Endodermal cell (in vitro differentiated cells): ENCODE measurements around the gene LY86. TPM values are rescaled to one million over a fixed set of nuclear protein-coding genes. Genes with fewer than 3 reads are reported as not detected.

Experiments
- DNase-seq: peaks from one replicate; pipeline ENCODE4 v3.0.0-alpha.2; 2017
- H3K27ac ChIP-seq: 2 replicates; pipeline ENCODE4 v1.5.1; 2013; ENCODE audit warnings: mild to moderate bottlenecking, low read depth, low read length, moderate library complexity
- H3K27me3 ChIP-seq: 2 replicates; pipeline ENCODE4 v1.6.1; 2013; ENCODE audit warnings: mild to moderate bottlenecking, low read length, moderate library complexity; ENCODE audit not compliant: insufficient read depth, control insufficient read depth, poor library complexity, severe bottlenecking
- H3K36me3 ChIP-seq: 2 replicates; pipeline ENCODE4 v1.7.0; 2013; ENCODE audit warnings: mild to moderate bottlenecking, low read length, moderate library complexity; ENCODE audit not compliant: control insufficient read depth, insufficient read depth
- H3K4me1 ChIP-seq: one replicate; pipeline ENCODE4 v1.7.0; 2013; ENCODE audit warnings: low read length; ENCODE audit not compliant: control insufficient read depth, insufficient read depth
- H3K4me3 ChIP-seq: 2 replicates; pipeline ENCODE4 v1.5.1; 2013; ENCODE audit warnings: mild to moderate bottlenecking, low read length, moderate library complexity
- H3K9ac ChIP-seq: 2 replicates; pipeline ENCODE4 v1.6.1; 2013; ENCODE audit warnings: mild to moderate bottlenecking, low read length, moderate library complexity; ENCODE audit not compliant: poor library complexity, severe bottlenecking; ENCODE audit errors: extremely low read depth
- H3K9me3 ChIP-seq: 2 replicates; pipeline ENCODE4 v1.6.1; 2013; ENCODE audit warnings: mild to moderate bottlenecking, low read length, moderate library complexity; ENCODE audit not compliant: control insufficient read depth
- H3K27ac Mint-ChIP-seq: 2 replicates; pipeline ENCODE4 v1.8.0; 2020; ENCODE audit warnings: mixed read lengths
- H3K27me3 Mint-ChIP-seq: 2 replicates; pipeline ENCODE4 v1.8.0; 2021; ENCODE audit warnings: mild to moderate bottlenecking, mixed read lengths; ENCODE audit not compliant: insufficient read depth
- H3K36me3 Mint-ChIP-seq: 2 replicates; pipeline ENCODE4 v1.8.0; 2020; ENCODE audit warnings: low read depth, mixed read lengths
- H3K4me1 Mint-ChIP-seq: 2 replicates; pipeline ENCODE4 v1.8.0; 2020; ENCODE audit warnings: mixed read lengths
- H3K4me3 Mint-ChIP-seq: 2 replicates; pipeline ENCODE4 v1.8.0; 2020; ENCODE audit warnings: mild to moderate bottlenecking, moderate library complexity, mixed read lengths
- H3K9me3 Mint-ChIP-seq: 2 replicates; pipeline ENCODE4 v1.8.0; 2020; ENCODE audit warnings: mild to moderate bottlenecking, mixed read lengths
- CTCF ChIP-seq: fragments of 200-600 bp; sonication (generic); conservative IDR thresholded peaks from 2 replicates; pipeline ENCODE4 v1.5.0; 2021; ENCODE audit warnings: antibody characterized with exemption, mild to moderate bottlenecking
- WGBS, 2 experiments: methylation state at CpG; one replicate each; pipeline versions ENCODE4 v1.1.5 to v1.1.7; 2013; ENCODE audit warnings: missing lambda C conversion rate in 2 of 2, mixed read lengths in 1 of 2; ENCODE audit not compliant: insufficient coverage in 1 of 2, insufficient read length in 1 of 2; 5-methylcytosine and 5-hydroxymethylcytosine counted together
- total RNA-seq, 2 donors: library from RNA; stranded (reverse); fragmentation: NEBNext Ultra II Directional in 1 of 2; extraction: Animal tissue kit (Norgen Biotek cat#: 25700) in 1 of 2; gene quantifications; 2 replicates in 1 of 2; 3 replicates in 1 of 2; pipeline ENCODE4 v1.2.1, GENCODE V29; 2021

The LY86 gene
- total RNA-seq, 2 donors from 2014 or later, result not detected

- no peaks in the 10 kb centered on the region for H3K4me1 Mint-ChIP-seq
- no peaks in the 10 kb centered on the region for H3K36me3 Mint-ChIP-seq
- no peak overlapping the region for H3K27ac Mint-ChIP-seq
- H3K4me1 ChIP-seq, result no peaks in the 10 kb centered on the region
- WGBS, 2 experiments, result 84 to 86% methylated on average over 3 to 6 of the region's 6 CpGs
- H3K27ac ChIP-seq, result no peak overlapping the region
- H3K9ac ChIP-seq, result no peak overlapping the region
- H3K27me3 ChIP-seq, result no peaks in the 10 kb centered on the region
- H3K27me3 Mint-ChIP-seq, result peaks cover 3% of the 10 kb centered on the region
- no peak overlapping the region for H3K4me3 Mint-ChIP-seq
- no peak for TF ChIP-seq CTCF
- no peak for DNase-seq
- no peak overlapping the region for H3K4me3 ChIP-seq
- no peaks in the 10 kb centered on the region for H3K9me3 Mint-ChIP-seq
- no peaks in the 10 kb centered on the region for H3K9me3 ChIP-seq
- no peaks in the 10 kb centered on the region for H3K36me3 ChIP-seq
These were observed 35.9 kb downstream of the LY86 start for GRCh38 chr6:6624269-6624990.

GRCh38 chr6:6626187-6626586, 37.7 kb downstream of the LY86 start:
- Histone ChIP-seq H3K36me3 (no peaks in the 10 kb centered on the region), H3K4me3 (no peak overlapping the region), H3K27ac (no peak overlapping the region), H3K9me3 (no peaks in the 10 kb centered on the region), H3K9ac (no peak overlapping the region), H3K27me3 (no peaks in the 10 kb centered on the region), H3K4me1 (no peaks in the 10 kb centered on the region)
- H3K9me3 Mint-ChIP-seq, result no peaks in the 10 kb centered on the region
- no peak for TF ChIP-seq CTCF
- no peaks in the 10 kb centered on the region for H3K4me1 Mint-ChIP-seq
- 92 to 93% methylated on average over 5 to 6 of the region's 6 CpGs for WGBS, 2 experiments
- H3K4me3 Mint-ChIP-seq, result no peak overlapping the region
- no peak overlapping the region for H3K27ac Mint-ChIP-seq
- DNase-seq, result no peak
- H3K27me3 Mint-ChIP-seq, result peaks cover 3% of the 10 kb centered on the region
- no peaks in the 10 kb centered on the region for H3K36me3 Mint-ChIP-seq

- Mint-ChIP-seq H3K36me3 (no peaks in the 10 kb centered on the region), H3K4me3 (no peak overlapping the region), H3K4me1 (no peaks in the 10 kb centered on the region), H3K9me3 (no peaks in the 10 kb centered on the region), H3K27ac (no peak overlapping the region), H3K27me3 (no peaks in the 10 kb centered on the region)
- peak; percentile 24 for DNase-seq
- Histone ChIP-seq H3K36me3 (no peaks in the 10 kb centered on the region), H3K4me1 (no peaks in the 10 kb centered on the region), H3K27ac (no peak overlapping the region), H3K9ac (no peak overlapping the region), H3K27me3 (no peaks in the 10 kb centered on the region), H3K9me3 (no peaks in the 10 kb centered on the region), H3K4me3 (no peak overlapping the region)
- no peak for TF ChIP-seq CTCF
- WGBS, 2 experiments, result 76 to 87% methylated on average over 2 of the region's 2 CpGs
These were observed 40.9 kb downstream of the LY86 start for GRCh38 chr6:6629402-6629801.
